ENCODE measurements around the gene APOBEC3B.
"Not testable (repeated sequence)": the region's sequence is repeated elsewhere in the genome, so short reads cannot be mapped to it uniquely, and the experiment has no call there.

Gene APOBEC3B

GRCh38 chr22:38942702-38943101 is 39.4 kb upstream of the APOBEC3B start:
- H3K36me3 ChIP-seq (ENCODE audit: control insufficient read depth in 1 of 2, insufficient read depth in 2 of 2, low read length in 2 of 2), result no peaks in the 10 kb centered on the region
- no peak overlapping the region for H3K27ac ChIP-seq (ENCODE audit: low read depth, low read length)
- no peak overlapping the region for H3K4me3 ChIP-seq (ENCODE audit: low read depth in 1 of 2, low read length in 2 of 2)
- peaks cover 4 to 8% of the 10 kb centered on the region in 2 donors for H3K27me3 ChIP-seq (ENCODE audit: control insufficient read depth in 1 of 2, insufficient read depth in 2 of 2, low read length in 2 of 2)
- H3K4me1 ChIP-seq (ENCODE audit: control insufficient read depth in 1 of 2, insufficient read depth in 2 of 2, low read length in 2 of 2), result peaks cover 5 to 10% of the 10 kb centered on the region in 2 donors
- no peak overlapping the region for H3K9ac ChIP-seq (ENCODE audit: low read depth in 1 of 2, low read length in 2 of 2)
- no peaks in the 10 kb centered on the region for H3K9me3 ChIP-seq (ENCODE audit: control insufficient read depth in 1 of 2, low read length in 2 of 2)

DNA sequence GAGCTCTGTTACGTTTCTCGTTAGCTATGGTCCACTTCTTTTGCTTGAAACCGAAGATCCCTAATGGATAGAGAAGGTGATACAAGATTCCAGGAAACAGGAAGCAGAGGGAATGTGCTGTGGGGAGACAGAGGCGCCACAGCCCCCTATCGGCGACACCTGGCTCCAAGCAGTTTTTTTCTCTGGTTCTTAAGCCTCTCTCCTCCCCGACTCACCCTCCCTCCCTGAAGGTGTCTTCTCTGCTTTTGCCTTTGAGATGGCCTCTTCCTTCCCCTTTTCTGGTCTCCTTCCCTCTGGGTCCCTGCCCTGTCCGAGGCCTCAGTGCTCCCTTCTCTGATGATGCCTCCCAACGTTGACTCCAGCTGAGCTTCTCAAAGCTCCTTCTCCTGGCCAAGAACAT is 38.9 kb upstream of the APOBEC3B start:
- Histone ChIP-seq H3K27ac (ENCODE audit: low read depth, low read length) (no peak overlapping the region), H3K27me3 (ENCODE audit: control insufficient read depth in 1 of 2, insufficient read depth in 2 of 2, low read length in 2 of 2) (peaks cover 6 to 8% of the 10 kb centered on the region in 2 donors), H3K9ac (ENCODE audit: low read depth in 1 of 2, low read length in 2 of 2) (no peak overlapping the region), H3K4me1 (ENCODE audit: control insufficient read depth in 1 of 2, insufficient read depth in 2 of 2, low read length in 2 of 2) (peaks cover 5 to 10% of the 10 kb centered on the region in 2 donors), H3K36me3 (ENCODE audit: control insufficient read depth in 1 of 2, insufficient read depth in 2 of 2, low read length in 2 of 2) (no peaks in the 10 kb centered on the region), H3K4me3 (ENCODE audit: low read depth in 1 of 2, low read length in 2 of 2) (no peak overlapping the region), H3K9me3 (ENCODE audit: control insufficient read depth in 1 of 2, low read length in 2 of 2) (no peaks in the 10 kb centered on the region)

DNA sequence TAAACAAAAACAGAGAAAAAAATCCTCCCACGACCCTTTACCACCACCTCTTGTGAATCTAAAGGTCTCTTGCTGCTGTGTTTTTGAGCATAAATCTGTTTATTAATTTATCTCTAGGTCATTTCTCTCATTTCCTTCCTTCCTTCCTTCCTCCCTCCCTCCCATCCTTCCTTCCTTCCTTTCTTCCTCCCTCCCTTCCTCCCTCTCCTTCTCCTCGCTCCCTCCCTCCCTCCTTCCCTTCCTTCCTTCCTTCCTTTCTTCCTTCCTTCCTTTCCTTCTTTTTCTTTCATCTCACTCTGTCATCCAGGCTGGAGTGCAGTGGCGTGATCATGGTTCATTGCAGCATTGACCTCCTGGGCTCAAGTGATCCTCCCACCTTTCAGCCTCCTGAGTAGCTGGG is 38.3 kb upstream of the APOBEC3B start:
- H3K4me3 ChIP-seq (ENCODE audit: low read depth in 1 of 2, low read length in 2 of 2), result no peak overlapping the region
- H3K27ac ChIP-seq (ENCODE audit: low read depth, low read length), result no peak overlapping the region
- H3K4me1 ChIP-seq (ENCODE audit: control insufficient read depth in 1 of 2, insufficient read depth in 2 of 2, low read length in 2 of 2), result peaks cover 5 to 10% of the 10 kb centered on the region in 2 donors
- peaks cover 6 to 8% of the 10 kb centered on the region in 2 donors for H3K27me3 ChIP-seq (ENCODE audit: control insufficient read depth in 1 of 2, insufficient read depth in 2 of 2, low read length in 2 of 2)
- no peaks in the 10 kb centered on the region for H3K36me3 ChIP-seq (ENCODE audit: control insufficient read depth in 1 of 2, insufficient read depth in 2 of 2, low read length in 2 of 2)
- H3K9me3 ChIP-seq (ENCODE audit: control insufficient read depth in 1 of 2, low read length in 2 of 2), result no peaks in the 10 kb centered on the region
- no peak overlapping the region for H3K9ac ChIP-seq (ENCODE audit: low read depth in 1 of 2, low read length in 2 of 2)

DNA sequence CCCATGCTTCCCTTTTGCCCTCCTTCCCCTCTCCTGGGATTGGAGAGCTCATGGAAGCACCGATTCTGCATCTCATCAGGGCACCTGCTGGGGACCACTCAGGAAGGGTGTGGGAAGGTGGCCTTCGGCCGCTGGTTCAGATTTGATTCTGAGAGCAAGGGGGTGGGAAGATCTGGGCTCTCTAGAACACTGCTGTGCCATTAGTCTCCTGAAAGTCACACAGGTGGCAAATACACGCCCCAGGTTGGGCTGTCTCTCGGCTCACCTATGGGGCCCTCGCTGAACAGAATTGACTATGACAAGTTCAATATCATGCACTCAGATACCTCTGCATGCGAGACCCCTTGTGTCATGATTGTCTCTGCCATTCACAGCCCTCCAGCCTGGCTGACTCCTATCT is 37.5 kb upstream of the APOBEC3B start:
- Histone ChIP-seq H3K27me3 (ENCODE audit: control insufficient read depth in 1 of 2, insufficient read depth in 2 of 2, low read length in 2 of 2) (peaks cover 6 to 8% of the 10 kb centered on the region in 2 donors), H3K4me3 (ENCODE audit: low read depth in 1 of 2, low read length in 2 of 2) (no peak overlapping the region), H3K27ac (ENCODE audit: low read depth, low read length) (no peak overlapping the region), H3K9me3 (ENCODE audit: control insufficient read depth in 1 of 2, low read length in 2 of 2) (no peaks in the 10 kb centered on the region), H3K4me1 (ENCODE audit: control insufficient read depth in 1 of 2, insufficient read depth in 2 of 2, low read length in 2 of 2) (peaks cover 5 to 10% of the 10 kb centered on the region in 2 donors), H3K9ac (ENCODE audit: low read depth in 1 of 2, low read length in 2 of 2) (no peak overlapping the region), H3K36me3 (ENCODE audit: control insufficient read depth in 1 of 2, insufficient read depth in 2 of 2, low read length in 2 of 2) (no peaks in the 10 kb centered on the region)

GRCh38 chr22:38945706-38946338 is 36.3 kb upstream of the APOBEC3B start:
- not testable (repeated sequence) for H3K9me3 ChIP-seq (ENCODE audit: control insufficient read depth in 1 of 2, low read length in 2 of 2); H3K9ac ChIP-seq (ENCODE audit: low read depth in 1 of 2, low read length in 2 of 2); H3K4me3 ChIP-seq (ENCODE audit: low read depth in 1 of 2, low read length in 2 of 2); H3K36me3 ChIP-seq (ENCODE audit: control insufficient read depth in 1 of 2, insufficient read depth in 2 of 2, low read length in 2 of 2); H3K27ac ChIP-seq (ENCODE audit: low read depth, low read length); H3K27me3 ChIP-seq (ENCODE audit: control insufficient read depth in 1 of 2, insufficient read depth in 2 of 2, low read length in 2 of 2)
- H3K4me1 ChIP-seq (ENCODE audit: control insufficient read depth in 1 of 2, insufficient read depth in 2 of 2, low read length in 2 of 2), result peaks cover 10 to 14% of the 10 kb centered on the region in 2 donors

GRCh38 chr22:38946771-38947170 is 35.4 kb upstream of the APOBEC3B start:
- Histone ChIP-seq H3K4me1 (ENCODE audit: control insufficient read depth in 1 of 2, insufficient read depth in 2 of 2, low read length in 2 of 2) (peaks cover 11 to 16% of the 10 kb centered on the region in 2 donors), H3K9ac (ENCODE audit: low read depth in 1 of 2, low read length in 2 of 2) (no peak overlapping the region), H3K27me3 (ENCODE audit: control insufficient read depth in 1 of 2, insufficient read depth in 2 of 2, low read length in 2 of 2) (peaks cover 6% of the 10 kb centered on the region in 2 donors), H3K27ac (ENCODE audit: low read depth, low read length) (no peak overlapping the region), H3K36me3 (ENCODE audit: control insufficient read depth in 1 of 2, insufficient read depth in 2 of 2, low read length in 2 of 2) (no peaks in the 10 kb centered on the region), H3K9me3 (ENCODE audit: control insufficient read depth in 1 of 2, low read length in 2 of 2) (no peaks in the 10 kb centered on the region), H3K4me3 (ENCODE audit: low read depth in 1 of 2, low read length in 2 of 2) (no peak overlapping the region)

DNA sequence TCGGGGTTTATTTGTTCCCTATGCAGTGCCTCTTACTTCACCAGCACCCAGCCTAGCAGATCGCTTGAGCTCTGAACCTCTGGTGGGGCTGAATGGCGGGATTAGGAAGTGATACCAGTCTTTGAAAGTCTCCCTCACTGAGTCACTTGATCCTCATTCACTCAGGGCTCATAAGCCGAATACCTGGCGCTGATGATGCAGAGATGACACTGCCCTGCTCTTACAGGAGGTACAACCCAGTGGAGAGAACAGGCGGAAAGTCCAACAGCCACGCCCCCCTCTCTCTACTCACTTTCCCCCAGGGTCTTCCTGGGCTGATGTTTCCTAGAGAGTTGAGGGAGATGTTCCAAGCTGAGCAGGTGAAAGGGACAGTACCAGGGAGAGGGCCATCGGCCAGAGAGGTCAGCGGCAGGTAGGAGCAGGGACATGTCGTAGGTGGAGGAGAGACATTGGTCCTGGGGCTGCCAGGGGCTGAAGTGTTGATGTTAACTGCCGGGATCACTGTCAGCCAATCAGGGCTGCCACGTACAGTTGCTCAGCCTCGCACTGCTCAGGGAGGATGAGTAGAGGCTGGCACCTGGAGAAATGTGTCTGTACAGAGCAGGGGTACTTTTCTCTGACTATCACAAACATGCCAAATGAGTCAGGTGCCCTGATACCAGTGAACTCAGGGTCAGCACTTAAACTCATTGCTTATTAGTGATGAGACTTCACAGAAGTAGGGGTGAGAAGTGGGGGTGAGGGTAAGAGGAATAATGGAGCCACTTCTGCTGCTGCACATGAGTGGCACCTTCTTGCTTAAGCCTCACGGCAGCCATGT is 34.6 kb upstream of the APOBEC3B start:
- Histone ChIP-seq H3K4me1 (ENCODE audit: control insufficient read depth in 1 of 2, insufficient read depth in 2 of 2, low read length in 2 of 2) (peaks cover 8 to 23% of the 10 kb centered on the region in 2 donors), H3K4me3 (ENCODE audit: low read depth in 1 of 2, low read length in 2 of 2) (no peak overlapping the region), H3K9me3 (ENCODE audit: control insufficient read depth in 1 of 2, low read length in 2 of 2) (no peaks in the 10 kb centered on the region), H3K27me3 (ENCODE audit: control insufficient read depth in 1 of 2, insufficient read depth in 2 of 2, low read length in 2 of 2) (peaks cover 4 to 6% of the 10 kb centered on the region in 2 donors), H3K9ac (ENCODE audit: low read depth in 1 of 2, low read length in 2 of 2) (no peak overlapping the region), H3K36me3 (ENCODE audit: control insufficient read depth in 1 of 2, insufficient read depth in 2 of 2, low read length in 2 of 2) (no peaks in the 10 kb centered on the region), H3K27ac (ENCODE audit: low read depth, low read length) (no peak overlapping the region)

GRCh38 chr22:38948181-38948940 is 33.8 kb upstream of the APOBEC3B start:
- H3K4me1 ChIP-seq (ENCODE audit: control insufficient read depth in 1 of 2, insufficient read depth in 2 of 2, low read length in 2 of 2), result peaks cover 9 to 25% of the 10 kb centered on the region in 2 donors
- H3K9ac ChIP-seq (ENCODE audit: low read depth in 1 of 2, low read length in 2 of 2), result no peak overlapping the region
- H3K27me3 ChIP-seq (ENCODE audit: control insufficient read depth in 1 of 2, insufficient read depth in 2 of 2, low read length in 2 of 2), result peaks cover 4 to 6% of the 10 kb centered on the region in 2 donors

DNA sequence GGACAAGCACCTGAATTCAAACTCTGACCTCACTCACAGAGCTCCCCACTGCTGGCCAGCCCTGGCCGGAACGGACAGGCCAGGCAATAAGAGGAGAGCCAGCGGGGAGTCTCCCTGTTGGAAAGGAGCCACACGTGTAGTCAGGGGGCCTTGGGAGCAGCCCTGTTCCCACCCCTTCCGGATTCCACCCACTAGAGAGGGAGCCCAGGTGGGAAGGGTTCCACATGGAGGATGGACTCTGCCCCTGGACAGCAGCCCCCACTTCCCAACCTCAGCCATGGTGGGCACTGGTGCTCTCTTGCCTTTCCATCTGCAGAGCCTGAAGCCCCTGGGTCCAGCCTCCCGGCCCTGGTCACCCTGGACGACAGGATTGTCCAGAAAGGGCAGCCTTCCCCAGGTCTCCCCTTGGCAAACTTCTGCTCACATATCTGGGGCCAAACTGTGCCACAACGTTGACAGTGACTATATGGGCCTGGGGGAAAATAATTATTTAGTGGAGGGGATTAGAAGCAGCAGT is 32.2 kb upstream of the APOBEC3B start:
- Histone ChIP-seq H3K4me1 (ENCODE audit: control insufficient read depth in 1 of 2, insufficient read depth in 2 of 2, low read length in 2 of 2) (peaks cover 18 to 30% of the 10 kb centered on the region in 2 donors), H3K9ac (ENCODE audit: low read depth in 1 of 2, low read length in 2 of 2) (no peak overlapping the region), H3K27me3 (ENCODE audit: control insufficient read depth in 1 of 2, insufficient read depth in 2 of 2, low read length in 2 of 2) (peaks cover 4 to 6% of the 10 kb centered on the region in 2 donors), H3K36me3 (ENCODE audit: control insufficient read depth in 1 of 2, insufficient read depth in 2 of 2, low read length in 2 of 2) (no peaks in the 10 kb centered on the region), H3K27ac (ENCODE audit: low read depth, low read length) (no peak overlapping the region), H3K4me3 (ENCODE audit: low read depth in 1 of 2, low read length in 2 of 2) (no peak overlapping the region), H3K9me3 (ENCODE audit: control insufficient read depth in 1 of 2, low read length in 2 of 2) (no peaks in the 10 kb centered on the region)

More at GRCh38 chr22:38948181-38948940, 33.8 kb upstream of the APOBEC3B start:
- Histone ChIP-seq H3K36me3 (ENCODE audit: control insufficient read depth in 1 of 2, insufficient read depth in 2 of 2, low read length in 2 of 2) (no peaks in the 10 kb centered on the region), H3K4me3 (ENCODE audit: low read depth in 1 of 2, low read length in 2 of 2) (no peak overlapping the region), H3K9me3 (ENCODE audit: control insufficient read depth in 1 of 2, low read length in 2 of 2) (no peaks in the 10 kb centered on the region), H3K27ac (ENCODE audit: low read depth, low read length) (no peak overlapping the region)
